GM12872 (cell line): ENCODE data around the gene GALNT16.

ENCODE experiments used
- TF ChIP-seq, protein P1 (sequence below): IDR thresholded peaks from 3 replicates; pipeline ENCODE4 v1.5.1; 2011; ENCODE audit warnings: low read depth, mild to moderate bottlenecking, low read length, moderate library complexity; ENCODE audit not compliant: insufficient read depth

The GALNT16 gene

DNA sequence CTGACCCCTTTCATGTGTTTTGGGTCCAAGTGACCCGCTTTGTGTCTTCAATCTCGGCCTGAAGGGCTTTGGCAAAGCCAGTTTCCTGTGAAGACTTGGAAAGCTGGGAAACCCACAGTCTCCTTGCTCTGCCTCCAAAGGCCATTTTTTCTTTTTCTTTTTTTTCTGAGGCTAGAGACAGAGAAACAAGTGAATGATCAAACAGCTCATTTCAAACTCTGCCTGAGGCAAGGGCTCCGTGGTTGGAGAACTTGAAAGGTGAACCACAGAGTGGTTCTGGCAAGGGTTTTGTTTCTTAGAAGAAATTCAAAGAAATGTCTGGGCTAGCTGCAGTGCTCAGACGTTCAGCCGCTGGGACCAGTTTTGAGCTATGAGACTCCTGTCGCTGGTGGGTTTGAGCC lies 75.4 kb downstream of the GALNT16 start:
- TF ChIP-seq, protein P1, sequence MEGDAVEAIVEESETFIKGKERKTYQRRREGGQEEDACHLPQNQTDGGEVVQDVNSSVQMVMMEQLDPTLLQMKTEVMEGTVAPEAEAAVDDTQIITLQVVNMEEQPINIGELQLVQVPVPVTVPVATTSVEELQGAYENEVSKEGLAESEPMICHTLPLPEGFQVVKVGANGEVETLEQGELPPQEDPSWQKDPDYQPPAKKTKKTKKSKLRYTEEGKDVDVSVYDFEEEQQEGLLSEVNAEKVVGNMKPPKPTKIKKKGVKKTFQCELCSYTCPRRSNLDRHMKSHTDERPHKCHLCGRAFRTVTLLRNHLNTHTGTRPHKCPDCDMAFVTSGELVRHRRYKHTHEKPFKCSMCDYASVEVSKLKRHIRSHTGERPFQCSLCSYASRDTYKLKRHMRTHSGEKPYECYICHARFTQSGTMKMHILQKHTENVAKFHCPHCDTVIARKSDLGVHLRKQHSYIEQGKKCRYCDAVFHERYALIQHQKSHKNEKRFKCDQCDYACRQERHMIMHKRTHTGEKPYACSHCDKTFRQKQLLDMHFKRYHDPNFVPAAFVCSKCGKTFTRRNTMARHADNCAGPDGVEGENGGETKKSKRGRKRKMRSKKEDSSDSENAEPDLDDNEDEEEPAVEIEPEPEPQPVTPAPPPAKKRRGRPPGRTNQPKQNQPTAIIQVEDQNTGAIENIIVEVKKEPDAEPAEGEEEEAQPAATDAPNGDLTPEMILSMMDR, result no peak

DNA sequence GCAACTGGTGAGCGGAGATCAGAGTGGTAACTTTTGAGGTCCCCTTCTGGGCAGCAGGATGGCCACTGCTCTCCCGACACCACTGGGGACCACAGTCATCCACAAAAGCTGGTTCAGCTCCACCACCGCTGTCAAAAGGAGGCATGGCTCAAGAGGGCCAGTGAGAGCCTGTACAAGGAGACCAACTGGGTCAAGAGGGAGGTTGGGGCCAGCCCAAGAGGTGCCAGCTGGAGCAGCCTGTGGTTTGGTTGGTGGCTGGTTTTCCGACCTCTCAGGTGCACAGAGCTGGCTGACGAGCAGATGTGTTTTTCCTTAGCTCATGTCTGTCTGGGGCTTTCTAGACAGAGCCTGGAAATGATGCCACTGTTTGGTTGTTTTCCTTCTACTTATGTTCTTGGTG lies 78.0 kb downstream of the GALNT16 start:
- TF ChIP-seq, protein P1, result no peak

DNA sequence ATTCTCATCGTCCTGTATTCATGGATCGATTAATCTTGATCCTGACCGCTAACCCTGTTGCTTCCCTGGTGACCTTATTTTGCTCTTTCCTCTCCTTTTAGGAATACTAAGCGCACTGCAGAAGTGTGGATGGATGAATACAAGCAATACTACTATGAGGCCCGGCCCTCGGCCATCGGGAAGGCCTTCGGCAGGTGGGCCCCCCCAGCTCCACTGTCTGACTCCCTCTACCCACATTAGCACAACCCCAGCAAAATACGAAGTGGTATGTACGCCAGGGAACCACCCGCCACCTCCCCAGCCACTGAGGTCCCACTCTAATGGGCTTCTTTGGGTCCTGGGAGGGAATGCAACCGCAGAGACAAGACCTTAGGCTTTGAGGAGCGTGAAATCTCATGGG lies 79.5 kb downstream of the GALNT16 start:
- TF ChIP-seq, protein P1, result no peak

DNA sequence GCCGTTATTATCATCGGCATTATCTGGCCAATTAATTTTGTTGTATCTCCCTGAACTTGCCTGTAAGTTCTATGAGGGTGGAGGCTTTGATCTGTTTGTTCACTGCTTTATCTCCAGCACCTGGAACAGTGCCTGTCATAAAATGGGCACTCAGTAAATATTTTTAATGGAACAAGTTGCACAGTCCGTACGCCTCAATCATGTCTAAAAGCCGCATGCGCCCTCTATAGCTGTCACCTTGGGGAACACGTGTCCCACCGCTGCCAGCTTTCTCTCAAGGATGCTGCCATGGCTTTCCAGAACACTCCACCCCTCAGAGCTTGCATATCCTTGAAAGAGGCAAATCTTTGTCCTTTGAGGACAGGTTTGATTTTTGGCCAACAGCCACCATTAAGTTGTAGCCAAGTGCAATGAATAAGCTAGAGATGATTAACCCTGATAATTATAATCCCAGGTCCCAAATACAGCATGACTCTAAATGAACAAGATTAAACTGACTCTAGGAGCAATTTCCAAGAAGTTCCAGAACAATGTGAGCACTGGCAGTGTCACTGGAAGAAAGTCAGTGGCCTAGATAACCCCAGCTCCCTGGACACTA lies 83.1 kb downstream of the GALNT16 start:
- TF ChIP-seq, protein P1, result no peak

DNA sequence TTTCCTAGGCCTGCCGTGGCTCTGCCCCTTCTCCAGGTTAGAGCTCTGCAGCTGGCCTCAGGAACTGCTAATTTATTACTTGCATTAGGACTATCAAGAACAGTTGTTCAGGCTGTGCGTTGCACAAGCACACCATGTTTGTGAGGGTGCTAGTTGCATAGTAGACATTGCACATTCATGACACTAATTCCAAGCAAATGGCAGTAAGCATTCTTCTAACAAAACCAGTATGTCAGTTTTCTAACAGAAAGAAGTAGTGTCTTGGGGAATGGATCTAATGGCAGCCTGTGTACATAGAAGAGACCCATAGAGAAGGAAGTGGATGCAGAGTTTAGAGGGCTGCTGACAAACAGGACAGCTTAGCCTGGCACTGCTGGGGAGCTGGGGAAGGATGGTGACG lies 84.2 kb downstream of the GALNT16 start:
- TF ChIP-seq, protein P1, result no peak

DNA sequence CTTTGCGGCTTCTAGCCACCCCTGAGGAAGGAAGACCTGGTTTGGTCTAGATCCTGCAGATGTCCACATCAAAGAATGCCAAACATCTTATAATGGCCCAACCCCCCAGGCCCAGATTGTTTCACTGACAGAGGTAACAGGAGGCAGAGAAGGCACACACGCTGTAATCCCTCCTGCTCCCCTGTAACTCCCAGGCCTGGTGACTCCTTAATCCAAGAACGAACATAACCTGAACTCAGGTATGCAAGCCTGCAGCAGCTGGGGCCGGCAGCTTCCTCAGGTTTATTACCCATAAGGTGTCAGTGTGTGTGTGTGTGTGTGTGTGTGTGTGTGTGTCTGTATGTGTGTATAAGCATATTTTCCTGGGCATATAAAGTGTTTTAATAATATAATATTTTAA lies 85.4 kb downstream of the GALNT16 start:
- TF ChIP-seq, protein P1, result no peak

DNA sequence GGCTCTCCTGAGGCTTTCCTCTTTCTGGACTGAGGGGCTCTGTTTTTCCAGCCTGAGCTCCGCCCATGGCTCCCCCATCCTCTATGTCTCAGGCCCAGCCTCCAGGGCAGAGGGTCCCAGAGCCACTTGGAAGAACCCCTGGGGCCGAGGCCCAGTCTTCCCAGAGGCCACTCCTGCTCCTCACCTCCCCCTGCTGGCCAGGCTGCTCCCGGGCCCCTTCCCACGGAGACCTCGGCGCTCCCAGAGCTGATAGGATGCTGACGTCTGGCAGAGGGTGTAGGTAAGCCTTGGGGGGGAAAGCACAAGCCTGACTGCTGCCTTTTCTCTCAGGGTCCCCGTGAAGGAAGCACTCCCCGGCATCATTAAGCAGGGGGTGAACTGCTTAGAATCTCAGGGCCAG lies 86.8 kb downstream of the GALNT16 start:
- TF ChIP-seq, protein P1, result peak; percentile 65
